ENCODE data around the gene NUMA1. TPM values are rescaled to one million over a fixed set of nuclear protein-coding genes. Genes with fewer than 3 reads are reported as not detected.

Gene NUMA1
- total RNA-seq, 4 donors from 2014 or later: 121 to 365 (median 225) TPM

- TF ChIP-seq, protein P1, sequence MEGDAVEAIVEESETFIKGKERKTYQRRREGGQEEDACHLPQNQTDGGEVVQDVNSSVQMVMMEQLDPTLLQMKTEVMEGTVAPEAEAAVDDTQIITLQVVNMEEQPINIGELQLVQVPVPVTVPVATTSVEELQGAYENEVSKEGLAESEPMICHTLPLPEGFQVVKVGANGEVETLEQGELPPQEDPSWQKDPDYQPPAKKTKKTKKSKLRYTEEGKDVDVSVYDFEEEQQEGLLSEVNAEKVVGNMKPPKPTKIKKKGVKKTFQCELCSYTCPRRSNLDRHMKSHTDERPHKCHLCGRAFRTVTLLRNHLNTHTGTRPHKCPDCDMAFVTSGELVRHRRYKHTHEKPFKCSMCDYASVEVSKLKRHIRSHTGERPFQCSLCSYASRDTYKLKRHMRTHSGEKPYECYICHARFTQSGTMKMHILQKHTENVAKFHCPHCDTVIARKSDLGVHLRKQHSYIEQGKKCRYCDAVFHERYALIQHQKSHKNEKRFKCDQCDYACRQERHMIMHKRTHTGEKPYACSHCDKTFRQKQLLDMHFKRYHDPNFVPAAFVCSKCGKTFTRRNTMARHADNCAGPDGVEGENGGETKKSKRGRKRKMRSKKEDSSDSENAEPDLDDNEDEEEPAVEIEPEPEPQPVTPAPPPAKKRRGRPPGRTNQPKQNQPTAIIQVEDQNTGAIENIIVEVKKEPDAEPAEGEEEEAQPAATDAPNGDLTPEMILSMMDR (IDR thresholded peaks at IDR 0.05; ENCODE audit: low read depth): no peak
These were observed 40.6 kb upstream of the NUMA1 start for GRCh38 chr11:72120930-72121329.

- TF ChIP-seq, protein P1 (IDR thresholded peaks at IDR 0.05; ENCODE audit: low read depth): no peak
These were observed 38.9 kb upstream of the NUMA1 start for GRCh38 chr11:72119198-72119597.

DNA sequence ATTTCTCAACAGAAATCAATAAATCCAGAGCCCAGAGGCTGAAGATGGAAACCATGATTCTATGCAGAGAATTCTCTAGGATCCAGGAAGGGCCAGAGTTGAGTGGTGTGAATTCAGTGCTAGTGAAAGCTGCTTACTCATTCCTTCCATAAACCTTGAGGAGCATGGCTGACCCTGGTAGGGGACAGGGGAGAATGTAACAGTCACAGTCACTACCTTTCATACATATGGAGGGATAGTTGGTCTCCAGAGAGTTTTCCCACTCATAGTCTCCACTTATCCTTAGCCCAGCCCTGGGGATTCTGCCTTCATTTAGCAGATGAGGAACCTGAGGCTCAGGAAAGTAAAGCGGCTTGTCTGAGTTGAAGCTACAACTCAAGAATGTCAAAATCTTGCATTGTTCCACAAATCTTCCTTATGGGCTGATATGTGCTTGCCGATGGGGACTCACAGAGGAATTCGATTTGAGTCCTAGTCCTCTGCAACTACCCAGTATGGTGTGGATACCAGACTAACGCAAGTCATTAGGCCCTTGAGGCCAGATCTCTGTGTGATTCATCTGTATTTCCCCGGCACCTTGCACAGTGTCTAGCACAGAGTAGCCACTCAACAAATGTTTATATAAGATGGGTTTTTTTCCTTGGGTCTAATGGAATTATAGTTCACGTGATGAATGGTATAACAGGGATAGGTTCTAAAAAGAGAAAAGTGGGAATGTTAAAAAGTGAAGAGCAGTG is 35.8 kb upstream of the NUMA1 start:
- TF ChIP-seq, protein P1 (IDR thresholded peaks at IDR 0.05; ENCODE audit: low read depth): no peak

GRCh38 chr11:72114570-72114969 is 34.2 kb upstream of the NUMA1 start:
- TF ChIP-seq, protein P1 (IDR thresholded peaks at IDR 0.05; ENCODE audit: low read depth): no peak

- TF ChIP-seq, protein P1 (IDR thresholded peaks at IDR 0.05; ENCODE audit: low read depth): no peak
These were observed 32.9 kb upstream of the NUMA1 start for GRCh38 chr11:72112978-72113808.

- TF ChIP-seq, protein P1 (IDR thresholded peaks at IDR 0.05; ENCODE audit: low read depth): no peak
These were observed 32.0 kb upstream of the NUMA1 start, which contains the start of gene ANAPC15 for GRCh38 chr11:72112143-72112977. Gene ANAPC15 (minus strand): TSS chr11:72112695. CDS start chr11:72111276, 1,419 bp downstream.

Measured in subcutaneous adipose tissue (tissue), 4 donors.